ENCODE measurements around the gene GAB2.

The GAB2 gene

GRCh38 chr11:78399136-78399535 lies 18.5 kb downstream of the GAB2 start:
- DNase-seq = no peak

- no peak for DNase-seq
Measured at GRCh38 chr11:78398715-78399114, 18.9 kb downstream of the GAB2 start.

GRCh38 chr11:78397398-78397797 lies 20.2 kb downstream of the GAB2 start:
- DNase-seq = no peak

- DNase-seq = no peak
Measured at GRCh38 chr11:78395597-78395996, 22.0 kb downstream of the GAB2 start.

- no peak for DNase-seq
Measured at GRCh38 chr11:78392854-78393253, 24.8 kb downstream of the GAB2 start.

GRCh38 chr11:78391424-78391823 lies 26.2 kb downstream of the GAB2 start:
- DNase-seq = no peak

- no peak for DNase-seq
Measured at GRCh38 chr11:78390809-78391208, 26.8 kb downstream of the GAB2 start.

- DNase-seq = no peak
Measured at GRCh38 chr11:78386215-78386941, 31.2 kb downstream of the GAB2 start.

- DNase-seq = no peak
Measured at GRCh38 chr11:78385205-78385604, 32.4 kb downstream of the GAB2 start.

GRCh38 chr11:78384231-78384630 lies 33.4 kb downstream of the GAB2 start:
- no peak for DNase-seq

GRCh38 chr11:78381865-78382264 lies 35.8 kb downstream of the GAB2 start:
- no peak for DNase-seq

GRCh38 chr11:78380615-78381051 lies 37.0 kb downstream of the GAB2 start:
- no peak for DNase-seq

- DNase-seq = no peak
Measured at GRCh38 chr11:78379039-78379670, 38.5 kb downstream of the GAB2 start.

GRCh38 chr11:78377625-78378418 lies 39.8 kb downstream of the GAB2 start:
- no peak for DNase-seq

GRCh38 chr11:78376858-78377257 lies 40.8 kb downstream of the GAB2 start:
- no peak for DNase-seq

GRCh38 chr11:78374917-78375316 lies 42.7 kb downstream of the GAB2 start:
- no peak for DNase-seq

- DNase-seq = no peak
Measured at GRCh38 chr11:78373689-78374088, 43.9 kb downstream of the GAB2 start.

GRCh38 chr11:78372114-78372768 lies 45.4 kb downstream of the GAB2 start:
- no peak for DNase-seq

- no peak for DNase-seq
Measured at GRCh38 chr11:78371221-78371891, 46.3 kb downstream of the GAB2 start.

- no peak for DNase-seq
Measured at GRCh38 chr11:78370406-78371172, 47.0 kb downstream of the GAB2 start.

- DNase-seq = no peak
Measured at GRCh38 chr11:78365381-78365792, 52.2 kb downstream of the GAB2 start.

All from NCI-H510A (cell line).